Activated CD8-positive, alpha-beta memory T cell treated with anti-CD3 and anti-CD28 coated beads for 48 hours (primary cell): ENCODE results near the gene RAB40C.

Source experiments
- DNase-seq, 3 experiments: peaks; one replicate each; pipeline ENCODE4 v3.0.0-alpha.2; 2020; ENCODE audit warnings: low read depth in 2 of 3, low spot score in 2 of 3

Gene RAB40C

GRCh38 chr16:574021-574760 lies 15.7 kb upstream of the RAB40C start:
- no peak for DNase-seq

DNA sequence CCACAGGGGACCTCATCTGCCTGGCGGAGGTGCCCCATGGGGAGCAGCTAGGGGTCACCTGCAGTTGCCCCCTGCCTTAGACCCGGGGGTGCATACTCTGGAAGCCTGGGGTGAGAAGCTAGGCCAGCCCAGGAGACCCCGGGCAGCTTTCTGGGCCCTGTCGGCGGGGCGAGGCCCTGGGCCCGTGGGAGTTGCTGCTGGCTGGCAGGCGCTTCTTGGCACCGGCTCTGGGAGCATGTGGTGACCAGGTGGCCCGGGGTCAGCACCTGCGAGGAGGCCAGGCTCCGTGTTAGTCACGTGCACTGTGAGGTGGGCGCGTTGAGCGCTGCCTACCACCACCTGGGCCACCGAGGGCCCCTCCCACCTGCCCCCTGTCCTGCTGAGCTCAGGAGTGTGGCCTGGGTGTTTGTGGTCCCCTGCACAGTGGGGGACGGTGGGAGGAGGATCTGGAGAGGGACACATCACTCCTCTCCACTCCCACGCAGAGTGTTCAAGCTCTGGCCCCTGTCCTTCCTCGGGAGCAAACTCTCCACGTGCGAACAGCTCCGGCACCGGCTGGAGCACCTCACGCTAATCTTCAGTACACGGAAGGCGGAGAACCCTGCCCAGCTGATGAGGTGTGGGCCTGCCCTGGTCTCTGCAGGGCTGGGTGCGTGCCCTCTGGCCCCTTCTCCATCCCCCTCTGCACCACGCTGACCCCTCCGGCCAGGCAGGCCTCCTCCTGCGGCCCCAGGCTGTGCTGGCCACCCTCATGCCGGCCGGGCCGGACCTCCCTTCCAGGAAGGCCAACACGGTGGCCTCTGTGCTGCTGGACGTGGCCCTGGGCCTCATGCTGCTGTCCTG lies 14.3 kb upstream of the RAB40C start:
- no peak for DNase-seq

GRCh38 chr16:576197-576822 lies 13.6 kb upstream of the RAB40C start:
- no peak for DNase-seq

GRCh38 chr16:576823-577201 lies 13.1 kb upstream of the RAB40C start:
- DNase-seq: no peak

DNA sequence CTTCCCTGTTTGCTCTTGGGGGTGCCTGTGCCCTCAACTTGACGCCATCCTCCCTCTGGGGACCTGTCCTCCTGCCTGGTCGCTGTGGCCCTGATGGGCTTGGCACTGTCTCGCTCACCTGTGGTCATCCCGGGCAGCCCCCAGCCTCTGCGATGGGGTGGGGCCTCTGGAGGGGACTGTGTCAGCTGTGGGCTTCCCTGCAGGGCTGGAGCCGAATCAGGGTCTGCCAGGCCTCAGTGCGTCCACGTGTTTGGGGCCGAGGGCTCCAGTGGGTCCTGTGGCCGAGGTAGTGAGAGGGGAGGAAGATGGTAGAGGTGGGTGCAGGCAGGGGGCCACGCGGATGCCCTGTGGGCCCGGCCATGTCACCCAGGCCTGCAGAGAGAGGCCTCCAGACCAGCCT lies 12.1 kb upstream of the RAB40C start:
- DNase-seq: no peak

DNA sequence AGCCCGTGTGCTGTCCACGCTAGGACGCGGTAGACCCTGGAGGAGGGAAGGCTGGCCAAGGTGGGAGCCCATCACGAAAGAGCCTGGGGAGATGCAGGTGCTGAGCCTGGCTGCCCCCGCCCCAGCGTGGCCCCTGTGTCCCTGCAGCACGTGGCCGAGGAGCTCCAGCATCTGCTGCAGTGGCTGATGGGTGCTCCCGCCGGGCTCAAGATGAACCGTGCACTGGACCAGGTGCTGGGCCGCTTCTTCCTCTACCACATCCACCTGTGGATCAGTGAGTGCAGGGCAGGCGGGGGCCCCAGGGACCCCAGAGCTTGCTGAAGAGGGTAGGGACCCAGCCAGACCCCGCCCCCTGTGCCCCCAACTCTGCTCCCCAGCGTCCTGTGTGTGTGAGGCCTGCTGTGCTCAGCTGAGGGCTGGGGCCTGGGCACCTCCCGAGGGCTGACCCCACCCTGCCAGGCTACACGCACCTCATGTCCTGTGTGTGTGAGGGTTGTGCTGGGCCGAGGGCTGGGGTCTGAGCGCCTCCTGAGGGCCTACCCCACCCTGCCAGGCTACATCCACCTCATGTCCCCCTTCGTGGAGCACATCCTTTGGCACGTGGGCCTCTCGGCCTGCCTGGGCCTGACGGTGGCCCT lies 11.5 kb upstream of the RAB40C start:
- no peak for DNase-seq

- no peak for DNase-seq
These were observed 10.9 kb upstream of the RAB40C start for GRCh38 chr16:578870-579405.

GRCh38 chr16:580141-580945 lies 9.5 kb upstream of the RAB40C start:
- DNase-seq: no peak

- no peak for DNase-seq
These were observed 8.8 kb upstream of the RAB40C start for GRCh38 chr16:580946-581498.

- no peak for DNase-seq
These were observed 7.7 kb upstream of the RAB40C start for GRCh38 chr16:582218-582613.

GRCh38 chr16:582614-583331 lies 7.1 kb upstream of the RAB40C start:
- DNase-seq: no peak

DNA sequence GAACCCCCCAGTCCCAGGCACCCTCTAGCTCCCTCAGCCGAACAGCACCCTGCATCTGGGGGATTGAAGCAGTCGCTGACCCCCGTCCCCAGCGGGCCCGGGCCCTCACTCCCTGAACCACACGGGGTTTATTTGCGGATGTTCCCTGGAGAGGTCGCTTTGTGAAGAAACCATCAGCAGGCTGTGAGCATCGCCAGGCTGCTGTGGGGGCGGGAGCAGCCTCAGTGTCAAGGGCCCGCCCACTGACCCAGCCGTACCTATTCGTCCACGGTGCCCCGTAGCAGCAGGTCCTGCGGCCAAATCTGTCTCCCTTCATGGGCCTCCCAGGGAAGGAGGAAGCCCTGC lies 6.4 kb upstream of the RAB40C start:
- DNase-seq: no peak

GRCh38 chr16:583815-584591 lies 5.9 kb upstream of the RAB40C start:
- no peak for DNase-seq

- DNase-seq: no peak
These were observed 4.5 kb upstream of the RAB40C start for GRCh38 chr16:585351-585750.

DNA sequence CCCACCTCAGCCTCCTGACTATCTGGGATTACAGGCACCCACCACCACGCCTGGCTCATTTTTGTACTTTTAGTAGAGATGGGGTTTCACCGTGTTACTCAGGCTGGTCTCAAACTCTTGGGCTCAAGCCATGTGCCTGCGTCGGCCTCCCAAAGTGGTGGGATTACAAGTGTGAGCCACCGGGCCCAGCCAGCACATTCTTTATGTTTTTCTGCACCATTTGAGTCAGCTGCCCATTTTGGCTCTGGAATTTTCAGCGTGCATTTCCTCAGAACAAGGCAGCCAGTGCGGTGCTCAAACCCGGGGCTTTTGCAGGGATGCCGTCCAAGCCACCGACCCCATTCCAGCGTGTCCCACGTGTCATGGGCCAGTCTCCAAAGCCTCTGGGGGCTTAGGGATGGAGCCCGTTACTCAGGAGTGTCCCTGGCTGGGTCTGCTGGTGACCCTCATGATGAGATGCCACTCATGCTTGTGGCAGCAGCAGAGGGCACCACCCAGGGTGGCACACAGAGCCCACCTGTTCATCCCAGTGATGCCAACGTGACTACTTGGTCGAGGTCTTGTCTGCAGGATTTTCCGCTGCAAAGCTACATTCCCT lies 3.7 kb upstream of the RAB40C start:
- DNase-seq: no peak

DNA sequence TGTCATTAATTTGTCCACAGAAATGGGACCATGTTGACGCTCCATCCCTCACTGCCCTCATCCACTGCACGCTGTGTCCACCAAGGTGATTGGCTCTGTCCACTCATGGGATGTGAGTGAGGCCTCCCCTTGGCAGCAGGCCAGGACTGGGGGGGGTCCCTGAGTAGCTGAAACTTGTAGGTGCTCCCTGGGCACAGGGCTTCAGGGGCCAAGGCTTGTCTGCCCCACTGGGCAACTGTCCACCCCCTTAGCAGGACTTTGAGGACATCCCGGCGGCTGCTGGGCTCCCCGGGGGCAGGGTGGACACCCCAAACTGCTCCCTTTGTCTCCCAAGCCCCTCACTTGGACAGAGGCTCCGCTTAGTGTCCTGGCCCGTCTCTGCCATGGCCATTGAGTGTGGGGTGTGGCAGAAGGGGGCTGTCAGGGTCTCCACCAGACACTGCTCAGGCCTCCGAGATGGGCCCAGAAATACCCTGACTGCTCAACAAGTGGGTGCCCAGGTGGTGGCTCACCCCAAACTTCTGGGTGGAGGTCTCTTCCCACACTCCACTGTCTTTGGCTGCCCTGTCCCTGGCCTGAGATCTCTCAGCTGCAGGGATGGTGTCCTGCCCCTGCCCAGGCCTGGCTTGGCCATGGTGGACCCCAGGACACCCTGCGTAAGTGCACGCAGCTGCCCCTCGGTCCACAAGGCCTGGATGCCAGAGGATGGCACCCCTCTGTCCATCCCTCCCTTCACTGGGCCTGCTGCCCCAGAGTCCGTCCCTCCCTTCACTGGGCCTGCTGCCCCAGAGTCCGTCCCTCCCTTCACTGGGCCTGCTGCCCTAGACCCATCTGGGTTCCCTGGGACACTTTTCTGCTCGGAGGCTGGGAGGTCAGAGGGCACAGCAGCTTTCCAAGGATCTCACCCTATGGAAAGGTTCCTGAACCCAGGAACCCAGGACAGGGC lies 2.9 kb upstream of the RAB40C start:
- no peak for DNase-seq

GRCh38 chr16:588639-588888 lies 1.3 kb upstream of the RAB40C start:
- DNase-seq: peak in 2 of 3 experiments; percentile 40 to 45
